ENCODE data around the gene ZSWIM4.
"Not testable (repeated sequence)": the region's sequence is repeated elsewhere in the genome, so short reads cannot be mapped to it uniquely, and the experiment has no call there.

The ZSWIM4 gene

DNA sequence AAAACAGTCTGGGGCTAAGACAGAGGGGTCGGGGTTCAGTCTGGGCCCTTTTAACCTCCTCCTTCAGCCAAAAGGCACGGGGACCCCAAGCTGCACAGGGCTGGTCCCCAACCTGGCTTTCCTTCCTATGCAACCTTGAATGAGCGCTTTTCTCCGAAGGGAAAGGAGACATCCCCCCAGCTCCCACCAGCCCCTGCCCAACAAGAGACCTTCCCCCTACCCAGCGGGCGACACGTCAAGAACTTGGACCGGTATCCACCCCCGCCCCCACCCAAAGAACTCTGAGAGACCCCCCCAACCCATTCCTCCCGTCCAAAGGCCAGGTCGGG is 46.7 kb downstream of the ZSWIM4 start:
- H3K9me3 Mint-ChIP-seq, result no peaks in the 10 kb centered on the region
- no peak for ATAC-seq
- H3K4me3 Mint-ChIP-seq, result peak overlapping the region; percentile 96
- H3K27me3 Mint-ChIP-seq, result peaks cover 3% of the 10 kb centered on the region
- H3K36me3 Mint-ChIP-seq (ENCODE audit: low read depth), result peaks cover 43% of the 10 kb centered on the region
- H3K27ac Mint-ChIP-seq, result peak overlapping the region; percentile 97
- H3K4me1 Mint-ChIP-seq, result peaks cover 66% of the 10 kb centered on the region
- no peak for DNase-seq

DNA sequence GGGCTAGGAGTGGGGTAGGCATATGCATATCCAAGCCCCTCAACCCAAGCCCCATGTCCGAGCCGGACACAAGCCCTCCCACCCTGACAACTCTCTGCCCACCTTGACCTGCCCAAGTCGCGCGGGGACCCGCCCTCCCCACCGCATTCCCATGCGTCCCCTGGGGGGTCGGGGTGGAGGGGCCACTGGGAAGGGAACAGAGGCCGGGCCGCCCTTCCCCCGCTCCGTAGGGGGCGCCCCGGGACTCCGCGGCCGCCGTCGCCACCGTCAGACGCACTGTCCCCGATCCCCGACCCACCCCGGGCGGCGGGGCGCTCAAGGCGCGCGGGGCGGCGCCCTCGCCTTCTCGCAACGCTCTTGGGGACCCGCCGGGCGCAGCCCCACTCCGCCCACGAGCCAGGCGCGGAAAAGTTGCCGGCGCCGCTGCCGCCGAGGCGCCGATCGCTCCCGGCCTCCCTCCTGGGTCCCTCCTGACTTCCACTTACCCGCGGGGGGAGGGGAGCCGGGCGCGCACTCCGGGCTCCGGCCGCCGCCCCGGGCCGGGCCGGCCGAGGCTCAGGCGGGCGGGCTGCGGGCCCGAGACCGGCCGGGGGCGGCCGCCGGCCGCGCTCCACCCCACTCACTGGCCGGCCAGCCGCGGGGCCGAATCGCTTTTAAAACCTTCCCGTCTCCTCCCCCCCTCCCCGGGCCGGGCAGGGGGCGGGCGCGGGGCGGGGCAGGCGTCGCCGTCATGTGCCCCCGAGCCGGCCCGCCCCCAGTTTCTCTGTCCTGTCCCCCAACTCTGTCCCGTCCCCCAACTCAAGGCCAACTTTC is 47.3 kb downstream of the ZSWIM4 start:
- Mint-ChIP-seq H3K27ac (peak overlapping the region; percentile 97), H3K4me3 (peak overlapping the region; percentile 96), H3K9me3 (no peaks in the 10 kb centered on the region), H3K36me3 (ENCODE audit: low read depth) (peaks cover 38% of the 10 kb centered on the region), H3K27me3 (peaks cover 3% of the 10 kb centered on the region), H3K4me1 (peaks cover 65% of the 10 kb centered on the region)
- ATAC-seq (no peak), DNase-seq (peak; percentile 81)

DNA sequence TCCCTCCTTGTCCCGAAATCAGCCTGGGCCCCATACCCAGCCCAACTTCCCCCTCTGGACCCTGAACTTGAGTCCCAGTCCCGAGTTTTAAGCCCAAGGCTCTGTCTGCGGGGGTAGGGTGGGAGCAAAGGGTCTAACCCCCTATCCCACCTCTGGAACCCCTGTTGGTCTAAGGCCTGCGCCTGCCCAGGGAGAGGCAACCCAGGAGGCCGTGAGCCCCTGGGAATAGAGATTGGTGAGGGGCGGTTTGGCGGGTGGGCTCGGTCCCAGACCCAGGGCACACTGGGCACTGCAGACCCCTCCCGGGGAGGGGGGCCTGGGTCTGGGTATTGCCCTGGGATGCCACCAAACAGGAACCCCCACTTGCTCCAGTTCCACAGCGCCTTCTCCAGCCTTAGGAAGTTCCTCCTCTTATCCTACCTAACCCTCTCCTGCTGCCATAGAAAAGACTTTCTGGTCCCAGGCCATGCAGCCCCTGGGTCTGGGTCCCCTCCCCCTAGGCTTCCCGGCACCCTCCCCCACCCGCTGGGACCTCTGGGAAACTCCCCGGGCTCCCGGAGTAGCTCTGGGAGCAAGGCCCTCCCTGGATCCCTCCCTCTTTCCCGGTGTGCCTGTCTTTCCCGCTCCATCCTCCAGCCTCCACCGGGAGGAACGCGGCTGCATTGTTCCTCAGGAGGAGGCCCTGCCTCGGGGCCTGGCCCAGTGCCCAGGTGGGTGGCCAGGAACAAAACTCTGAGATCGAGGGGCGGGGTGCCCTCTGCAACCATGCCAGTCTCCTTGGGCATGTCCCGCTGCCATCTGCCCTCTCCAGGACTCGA is 48.1 kb downstream of the ZSWIM4 start:
- Mint-ChIP-seq H3K4me1 (peaks cover 63% of the 10 kb centered on the region), H3K9me3 (no peaks in the 10 kb centered on the region), H3K27ac (peak overlapping the region; percentile 91), H3K4me3 (peak overlapping the region; percentile 96), H3K27me3 (peaks cover 3% of the 10 kb centered on the region), H3K36me3 (ENCODE audit: low read depth) (peaks cover 34% of the 10 kb centered on the region)
- no peak for ATAC-seq
- no peak for DNase-seq

DNA sequence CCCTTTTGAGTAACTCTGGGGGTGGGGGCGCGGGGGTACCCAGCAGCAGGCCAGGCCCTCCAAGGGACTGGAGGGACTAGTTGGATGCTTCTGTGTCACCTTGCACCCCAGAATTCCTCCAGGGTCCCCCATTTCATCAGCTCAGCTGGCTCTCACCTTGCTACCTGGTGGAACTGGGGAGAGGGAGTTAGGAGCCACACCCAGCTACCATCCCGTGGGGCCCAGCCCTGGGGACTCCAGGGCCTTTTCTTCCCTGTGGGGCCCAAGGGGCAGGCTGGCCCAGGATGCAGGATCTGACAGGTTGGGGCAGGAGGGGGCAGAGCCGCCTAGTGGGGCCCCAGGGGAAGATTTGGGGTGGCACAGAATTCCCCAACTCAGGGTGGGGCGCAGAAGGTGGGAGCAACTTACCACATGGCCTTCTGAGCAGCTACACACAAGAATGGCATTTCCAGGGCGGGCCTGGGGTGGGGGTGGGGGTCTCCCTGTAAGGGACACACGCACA is 48.9 kb downstream of the ZSWIM4 start:
- Mint-ChIP-seq H3K27ac (peak overlapping the region; percentile 91), H3K4me1 (peaks cover 65% of the 10 kb centered on the region), H3K27me3 (peaks cover 3% of the 10 kb centered on the region), H3K9me3 (no peaks in the 10 kb centered on the region), H3K4me3 (peak overlapping the region; percentile 96), H3K36me3 (ENCODE audit: low read depth) (peaks cover 26% of the 10 kb centered on the region)
- DNase-seq, result no peak
- no peak for ATAC-seq

DNA sequence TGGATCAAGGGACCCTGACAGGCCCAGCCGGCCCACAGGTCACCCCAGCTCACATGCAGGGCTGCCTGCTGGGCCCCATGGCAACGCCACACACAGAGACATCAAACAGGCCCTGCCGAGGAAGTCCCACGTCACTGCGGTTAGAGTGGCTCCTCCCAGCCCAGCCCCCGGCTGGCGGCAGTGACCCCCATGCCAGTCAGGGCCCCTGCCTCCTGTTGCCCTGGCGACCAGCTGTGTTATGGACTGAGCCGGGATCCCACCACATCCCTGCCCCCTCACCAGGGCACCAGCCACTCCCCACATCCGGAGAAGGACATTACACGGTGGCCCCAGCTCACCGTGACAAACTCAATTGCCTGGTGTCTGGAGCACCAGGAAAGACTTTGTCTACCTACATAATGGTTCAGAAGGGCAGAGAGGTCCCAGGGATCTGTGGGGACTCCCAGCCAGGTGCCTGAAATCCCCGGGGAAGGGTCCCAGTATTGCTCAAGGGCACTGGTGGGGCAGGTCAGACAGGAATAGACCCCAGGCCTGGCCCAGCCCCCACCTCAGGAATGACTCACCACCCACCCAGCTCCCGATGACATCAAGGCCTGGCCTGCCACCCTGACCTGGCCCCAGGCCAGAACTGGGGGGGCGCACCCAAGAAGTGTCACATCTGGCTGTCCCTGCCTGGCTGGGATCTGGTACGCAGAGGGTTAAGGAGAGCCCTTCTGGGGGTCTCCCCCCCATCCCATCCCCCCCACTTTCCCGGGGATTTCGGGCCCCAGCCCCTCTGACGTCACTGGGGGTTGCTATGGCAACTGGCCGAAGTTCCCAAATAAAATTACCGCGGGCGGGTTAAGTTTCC is 51.5 kb downstream of the ZSWIM4 start:
- peak overlapping the region; percentile 100 for H3K27ac Mint-ChIP-seq

DNA sequence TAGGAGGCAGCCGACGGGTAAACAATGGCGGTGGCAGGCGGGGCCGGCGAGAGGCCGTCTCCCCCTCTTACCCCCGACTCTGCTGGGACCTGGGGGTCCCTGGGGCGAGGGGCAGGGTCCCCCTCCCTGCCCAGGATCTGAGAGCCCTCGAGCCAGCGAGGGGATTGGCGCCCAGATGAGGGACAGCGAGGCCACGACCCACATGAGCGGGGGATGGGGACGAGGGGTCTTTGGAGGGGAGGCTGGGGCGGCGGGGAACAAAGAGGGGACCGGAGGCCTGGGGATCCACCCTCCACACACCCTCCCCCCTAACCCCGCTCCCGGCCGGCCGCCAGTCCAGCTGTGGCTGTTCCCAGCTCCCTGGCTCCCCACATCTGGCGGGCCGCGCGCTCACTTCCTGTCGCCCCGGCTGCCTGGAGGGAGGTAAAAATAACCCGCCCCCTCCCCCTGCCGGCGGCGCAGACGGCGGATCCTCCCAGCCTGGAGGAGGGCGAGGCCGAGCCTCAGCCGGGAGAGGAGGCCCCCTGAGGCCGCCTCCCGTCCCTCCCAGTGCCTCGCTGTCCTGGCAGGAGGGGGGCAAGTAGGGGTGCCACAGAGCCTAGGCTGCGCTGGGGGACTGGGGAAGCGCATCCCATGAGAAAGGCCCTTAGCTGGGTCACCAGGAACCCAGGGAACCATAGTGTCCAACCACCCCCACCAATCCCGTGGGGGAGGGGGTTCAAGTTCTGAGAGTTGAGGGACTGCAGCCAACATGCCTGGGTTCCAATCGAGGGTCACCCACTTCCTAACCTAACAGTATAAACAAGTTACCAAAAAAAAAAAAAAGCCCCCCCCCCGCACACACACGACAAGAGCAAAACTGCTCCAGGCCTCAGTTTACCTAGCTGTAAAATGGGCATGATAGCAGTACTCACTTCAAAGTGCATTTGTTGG is 52.4 kb downstream of the ZSWIM4 start:
- peak; percentile 88 for DNase-seq
- H3K27me3 Mint-ChIP-seq, result peaks cover 3% of the 10 kb centered on the region
- peak overlapping the region; percentile 100 for H3K27ac Mint-ChIP-seq
- peak; percentile 25 for ATAC-seq
- no peaks in the 10 kb centered on the region for H3K9me3 Mint-ChIP-seq
- peaks cover 3% of the 10 kb centered on the region for H3K36me3 Mint-ChIP-seq (ENCODE audit: low read depth)
- peaks cover 75% of the 10 kb centered on the region for H3K4me1 Mint-ChIP-seq
- peak overlapping the region; percentile 80 for H3K4me3 Mint-ChIP-seq

More for the DNA sequence above, 51.5 kb downstream of the ZSWIM4 start:
- Mint-ChIP-seq H3K36me3 (ENCODE audit: low read depth) (peaks cover 5% of the 10 kb centered on the region), H3K4me3 (peak overlapping the region; percentile 80), H3K27me3 (peaks cover 3% of the 10 kb centered on the region), H3K4me1 (peaks cover 75% of the 10 kb centered on the region), H3K9me3 (no peaks in the 10 kb centered on the region)
- ATAC-seq, result peak; percentile 69
- DNase-seq, result peak; percentile 99

DNA sequence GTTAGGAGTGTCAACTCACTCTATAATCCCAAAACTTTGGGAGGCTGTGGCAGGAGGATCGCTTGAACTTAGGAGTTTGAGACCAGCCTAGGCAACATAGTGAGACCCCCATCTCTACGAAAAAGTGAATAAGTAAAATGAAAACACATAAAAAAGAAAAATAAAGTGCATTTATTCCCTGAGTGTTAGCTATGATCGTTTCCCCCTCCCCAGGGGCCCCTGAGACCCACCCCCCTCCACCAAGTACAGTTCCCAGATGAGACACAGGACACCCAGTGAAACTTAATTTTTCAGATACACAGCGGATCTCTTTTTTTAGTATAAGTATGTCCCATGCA is 53.1 kb downstream of the ZSWIM4 start:
- Mint-ChIP-seq H3K36me3 (ENCODE audit: low read depth) (peaks cover 3% of the 10 kb centered on the region), H3K4me3 (peak overlapping the region; percentile 80), H3K9me3 (no peaks in the 10 kb centered on the region), H3K27ac (peak overlapping the region; percentile 100), H3K27me3 (peaks cover 3% of the 10 kb centered on the region), H3K4me1 (peaks cover 72% of the 10 kb centered on the region)
- no peak for ATAC-seq
- no peak for DNase-seq

DNA sequence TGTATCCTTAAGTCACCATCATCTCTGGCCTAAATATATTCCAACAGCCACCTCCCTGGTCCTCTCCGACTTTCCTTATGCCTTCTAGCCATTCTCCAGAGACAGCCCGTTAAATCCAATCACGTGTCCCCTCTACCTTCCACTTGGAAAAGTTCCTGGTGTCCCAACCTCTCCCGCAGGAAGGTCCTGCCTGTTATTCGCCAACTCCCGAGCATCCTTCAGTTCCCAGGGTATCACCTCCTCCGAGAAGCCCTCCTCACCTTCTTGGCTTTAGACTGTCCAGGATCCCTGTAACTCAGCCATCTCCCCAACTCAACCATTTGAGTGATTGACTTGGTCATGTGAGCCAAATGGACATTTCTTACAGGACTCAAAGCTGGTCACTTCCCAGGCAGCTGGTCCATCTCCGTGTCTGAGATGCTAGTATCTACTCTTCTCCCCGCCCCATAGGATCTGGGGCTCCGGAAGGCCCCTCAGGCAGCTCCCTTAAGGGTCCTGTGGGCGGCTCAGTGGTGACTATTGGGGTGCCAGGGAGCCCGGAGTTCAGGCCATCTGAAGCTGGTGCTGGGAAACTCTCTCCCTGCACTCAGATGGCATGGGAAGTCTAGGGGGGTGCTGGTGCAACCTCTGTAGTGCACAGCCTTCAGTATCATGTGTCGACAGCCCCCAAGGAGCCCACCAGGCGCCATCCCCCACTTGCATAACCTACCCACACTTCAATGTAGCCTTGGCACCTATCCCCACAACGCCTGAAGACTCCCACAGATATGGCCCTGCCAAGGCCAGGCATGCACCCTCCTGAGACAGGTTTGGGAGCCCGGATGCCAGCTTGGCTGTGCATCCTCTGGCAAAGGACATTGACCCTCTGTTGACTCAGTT is 53.8 kb downstream of the ZSWIM4 start:
- H3K4me1 Mint-ChIP-seq, result peaks cover 64% of the 10 kb centered on the region
- H3K4me3 Mint-ChIP-seq, result peak overlapping the region; percentile 40
- H3K9me3 Mint-ChIP-seq, result no peaks in the 10 kb centered on the region
- peaks cover 3% of the 10 kb centered on the region for H3K36me3 Mint-ChIP-seq (ENCODE audit: low read depth)
- peaks cover 3% of the 10 kb centered on the region for H3K27me3 Mint-ChIP-seq
- DNase-seq, result no peak
- peak overlapping the region; percentile 57 for H3K27ac Mint-ChIP-seq
- ATAC-seq, result no peak

GRCh38 chr19:13849991-13850909 is 55.0 kb downstream of the ZSWIM4 start:
- DNase-seq, result peak; percentile 81
- H3K9me3 Mint-ChIP-seq, result no peaks in the 10 kb centered on the region

DNA sequence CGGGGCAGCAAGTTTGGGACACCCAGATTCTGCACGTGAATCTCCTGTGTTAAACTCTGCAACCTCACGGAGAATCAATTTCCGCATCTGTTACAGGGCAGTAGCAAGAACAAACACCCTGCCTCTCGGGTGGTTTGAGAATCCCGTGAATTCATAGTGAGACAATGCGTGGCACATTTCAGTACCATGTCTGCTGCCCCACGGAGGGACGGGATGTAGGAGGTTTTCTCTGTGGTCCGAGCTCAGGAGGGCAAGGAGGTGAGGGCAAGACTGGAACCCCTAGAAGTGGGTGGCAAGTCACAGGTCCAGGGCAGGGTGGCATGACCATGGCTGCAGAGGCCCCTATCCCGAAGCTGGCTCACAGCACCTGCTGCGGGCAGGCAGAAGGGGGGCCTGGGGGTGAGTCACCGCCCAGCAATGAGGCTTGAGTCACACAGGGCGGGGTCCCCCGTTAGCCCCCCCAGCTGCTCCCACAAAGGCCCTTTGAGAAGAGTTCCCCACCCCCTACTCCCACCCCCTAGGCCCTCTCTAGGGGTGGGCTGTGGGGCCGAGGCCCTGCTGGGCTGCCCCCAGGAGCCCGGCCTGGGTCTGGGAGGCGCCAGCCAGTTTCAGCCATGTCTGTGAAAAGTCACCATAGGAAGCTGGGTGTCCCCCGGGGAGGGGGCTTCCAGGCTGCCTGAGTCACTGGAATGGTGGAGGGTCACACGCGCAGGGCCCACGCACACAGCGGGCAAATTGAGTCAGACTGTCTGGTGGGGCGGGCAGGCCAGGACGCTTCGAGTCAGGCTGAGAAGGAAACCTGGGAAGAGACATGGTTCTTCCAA is 55.9 kb downstream of the ZSWIM4 start:
- peak; percentile 20 for ATAC-seq
- peak; percentile 79 for DNase-seq
- peaks cover 3% of the 10 kb centered on the region for H3K36me3 Mint-ChIP-seq (ENCODE audit: low read depth)
- H3K27ac Mint-ChIP-seq, result peak overlapping the region; percentile 95
- no peaks in the 10 kb centered on the region for H3K9me3 Mint-ChIP-seq
- H3K4me3 Mint-ChIP-seq, result peak overlapping the region; percentile 79
- H3K27me3 Mint-ChIP-seq, result peaks cover 3% of the 10 kb centered on the region
- peaks cover 46% of the 10 kb centered on the region for H3K4me1 Mint-ChIP-seq

More at GRCh38 chr19:13849991-13850909, 55.0 kb downstream of the ZSWIM4 start:
- Mint-ChIP-seq H3K36me3 (ENCODE audit: low read depth) (peaks cover 3% of the 10 kb centered on the region), H3K4me1 (peaks cover 52% of the 10 kb centered on the region), H3K27ac (peak overlapping the region; percentile 95), H3K4me3 (peak overlapping the region; percentile 79), H3K27me3 (peaks cover 3% of the 10 kb centered on the region)
- ATAC-seq, result no peak

DNA sequence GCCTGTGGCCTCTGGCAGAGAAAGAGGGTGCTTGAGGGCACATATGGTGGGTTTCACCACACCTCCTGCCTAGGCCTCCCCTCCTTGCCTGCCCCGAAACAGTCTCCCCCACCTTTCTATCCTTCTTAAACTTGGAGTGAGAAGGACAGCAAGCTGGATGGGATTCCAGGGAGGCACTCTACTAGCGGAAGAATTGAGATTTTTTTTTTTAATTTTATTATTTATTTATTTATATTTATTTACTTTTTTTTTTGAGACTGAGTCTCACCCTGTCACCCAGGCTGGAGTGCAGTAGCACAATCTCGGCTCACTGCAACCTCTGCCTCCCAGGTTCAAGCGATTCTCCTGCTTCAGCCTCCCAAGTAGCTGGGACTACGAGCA is 56.5 kb downstream of the ZSWIM4 start:
- not testable (repeated sequence) for H3K36me3 Mint-ChIP-seq (ENCODE audit: low read depth); H3K27me3 Mint-ChIP-seq; H3K9me3 Mint-ChIP-seq; ATAC-seq; DNase-seq
- Mint-ChIP-seq H3K4me1 (peaks cover 40% of the 10 kb centered on the region), H3K4me3 (peak overlapping the region; percentile 24), H3K27ac (peak overlapping the region; percentile 74)

Measured in activated naive CD8-positive, alpha-beta T cell treated with anti-CD3 and anti-CD28 coated beads, Interleukin-2, amount 50 U/mL, for 24 hours (primary cell).